ENCODE data around the gene MAFF.

MAFF gene

GRCh38 chr22:38257181-38257580, 55.4 kb downstream of the MAFF start:
- no peak overlapping the region for H2BK5ac ChIP-seq (ENCODE audit: low read depth, low read length, poor library complexity)
- no peaks in the 10 kb centered on the region for H3K9me3 ChIP-seq (ENCODE audit: insufficient read depth, low read depth, low read length)
- peak in 1 of 2 donors; percentile 58 for DNase-seq
- no peaks in the 10 kb centered on the region for H3K27me3 ChIP-seq (ENCODE audit: insufficient read depth, low read length)
- H3K4me1 ChIP-seq (ENCODE audit: control insufficient read depth in 1 of 2, insufficient read depth in 2 of 2, low read length in 2 of 2): peaks cover 0 to 8% of the 10 kb centered on the region in 2 experiments
- H2AFZ ChIP-seq (ENCODE audit: insufficient read depth, low read length, poor library complexity): no peak overlapping the region
- H3K14ac ChIP-seq (ENCODE audit: low read length): no peak overlapping the region
- no peak overlapping the region for H2AK5ac ChIP-seq (ENCODE audit: low read length)
- no peaks in the 10 kb centered on the region for H3K36me3 ChIP-seq (ENCODE audit: control insufficient read depth in 1 of 2, insufficient read depth in 2 of 2, low read length in 2 of 2)
- H3K79me1 ChIP-seq (ENCODE audit: low read length): no peaks in the 10 kb centered on the region
- no peak overlapping the region for H3K4ac ChIP-seq (ENCODE audit: low read depth, low read length)
- no CpG with 5 or more reads among the region's 14 CpGs for WGBS (ENCODE audit: extremely low coverage, insufficient coverage, insufficient read length)
- H4K91ac ChIP-seq (ENCODE audit: low read depth, low read length): no peak overlapping the region
- no peak overlapping the region for H2BK120ac ChIP-seq (ENCODE audit: insufficient read depth, low read length, poor library complexity)
- no peak overlapping the region for H3K4me3 ChIP-seq (ENCODE audit: low read depth, low read length)
- H3K79me2 ChIP-seq (ENCODE audit: control insufficient read depth, insufficient read depth, low read length, poor library complexity): no peaks in the 10 kb centered on the region
- H2BK12ac ChIP-seq (ENCODE audit: low read length): no peak overlapping the region
- H4K8ac ChIP-seq (ENCODE audit: low read depth, low read length): no peak overlapping the region
- no peak overlapping the region for H3K4me2 ChIP-seq (ENCODE audit: low read length)
- H3K18ac ChIP-seq (ENCODE audit: low read length): no peak overlapping the region
- H3K27ac ChIP-seq (ENCODE audit: low read depth, low read length): no peak overlapping the region
- H3K23ac ChIP-seq (ENCODE audit: low read length): no peak overlapping the region
- H3K9ac ChIP-seq (ENCODE audit: low read length): no peak overlapping the region
- no peak overlapping the region for H4K12ac ChIP-seq (ENCODE audit: low read depth, low read length)

GRCh38 chr22:38257650-38258250, 56.0 kb downstream of the MAFF start:
- Histone ChIP-seq H2BK120ac (ENCODE audit: insufficient read depth, low read length, poor library complexity) (no peak overlapping the region), H4K91ac (ENCODE audit: low read depth, low read length) (no peak overlapping the region), H3K27ac (ENCODE audit: low read depth, low read length) (no peak overlapping the region), H3K18ac (ENCODE audit: low read length) (peak overlapping the region; percentile 29), H2AK5ac (ENCODE audit: low read length) (no peak overlapping the region), H2BK12ac (ENCODE audit: low read length) (no peak overlapping the region), H3K36me3 (ENCODE audit: control insufficient read depth in 1 of 2, insufficient read depth in 2 of 2, low read length in 2 of 2) (no peaks in the 10 kb centered on the region), H3K9me3 (ENCODE audit: insufficient read depth, low read depth, low read length) (no peaks in the 10 kb centered on the region), H3K9ac (ENCODE audit: low read length) (no peak overlapping the region), H3K14ac (ENCODE audit: low read length) (no peak overlapping the region), H2AFZ (ENCODE audit: insufficient read depth, low read length, poor library complexity) (peak overlapping the region; percentile 6), H4K8ac (ENCODE audit: low read depth, low read length) (no peak overlapping the region), H4K12ac (ENCODE audit: low read depth, low read length) (no peak overlapping the region), H3K23ac (ENCODE audit: low read length) (no peak overlapping the region), H2BK5ac (ENCODE audit: low read depth, low read length, poor library complexity) (no peak overlapping the region), H3K4me1 (ENCODE audit: control insufficient read depth in 1 of 2, insufficient read depth in 2 of 2, low read length in 2 of 2) (peaks cover 0 to 8% of the 10 kb centered on the region in 2 experiments), H3K4me3 (ENCODE audit: low read depth, low read length) (no peak overlapping the region), H3K79me2 (ENCODE audit: control insufficient read depth, insufficient read depth, low read length, poor library complexity) (no peaks in the 10 kb centered on the region), H3K4ac (ENCODE audit: low read depth, low read length) (no peak overlapping the region), H3K27me3 (ENCODE audit: insufficient read depth, low read length) (no peaks in the 10 kb centered on the region), H3K79me1 (ENCODE audit: low read length) (no peaks in the 10 kb centered on the region), H3K4me2 (ENCODE audit: low read length) (no peak overlapping the region)
- WGBS (ENCODE audit: extremely low coverage, insufficient coverage, insufficient read length): no CpG with 5 or more reads among the region's 4 CpGs
- peak in 1 of 2 donors; percentile 16 for DNase-seq

DNA sequence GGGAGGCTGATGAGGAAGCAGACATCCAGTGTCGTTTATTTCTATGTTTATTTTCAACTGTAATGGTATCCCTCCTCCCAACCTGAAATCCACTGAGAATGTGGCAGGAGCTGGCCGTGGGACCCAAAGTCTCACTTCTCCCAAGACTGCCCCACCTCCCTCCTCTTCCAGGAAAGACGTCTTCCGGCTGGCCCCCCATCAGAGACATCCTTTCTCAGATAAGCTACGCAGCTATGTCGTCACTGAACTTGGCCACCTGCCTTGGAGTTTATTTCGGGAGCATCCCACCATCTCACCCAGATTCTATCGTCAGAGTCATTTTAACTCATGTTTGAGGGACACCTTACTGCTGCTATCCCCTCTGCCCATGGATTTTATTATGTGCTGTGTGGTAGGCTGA, 57.1 kb downstream of the MAFF start:
- no peak overlapping the region for H2BK5ac ChIP-seq (ENCODE audit: low read depth, low read length, poor library complexity)
- no peak overlapping the region for H4K12ac ChIP-seq (ENCODE audit: low read depth, low read length)
- H3K9me3 ChIP-seq (ENCODE audit: insufficient read depth, low read depth, low read length): no peaks in the 10 kb centered on the region
- H3K36me3 ChIP-seq (ENCODE audit: control insufficient read depth in 1 of 2, insufficient read depth in 2 of 2, low read length in 2 of 2): peaks cover 3 to 5% of the 10 kb centered on the region in 2 experiments
- no peak overlapping the region for H4K8ac ChIP-seq (ENCODE audit: low read depth, low read length)
- H3K18ac ChIP-seq (ENCODE audit: low read length): no peak overlapping the region
- no peak overlapping the region for H3K9ac ChIP-seq (ENCODE audit: low read length)
- peaks cover 0 to 8% of the 10 kb centered on the region in 2 experiments for H3K4me1 ChIP-seq (ENCODE audit: control insufficient read depth in 1 of 2, insufficient read depth in 2 of 2, low read length in 2 of 2)
- no peak overlapping the region for H2AFZ ChIP-seq (ENCODE audit: insufficient read depth, low read length, poor library complexity)
- no peak overlapping the region for H2AK5ac ChIP-seq (ENCODE audit: low read length)
- H3K4ac ChIP-seq (ENCODE audit: low read depth, low read length): no peak overlapping the region
- H2BK12ac ChIP-seq (ENCODE audit: low read length): no peak overlapping the region
- H3K79me2 ChIP-seq (ENCODE audit: control insufficient read depth, insufficient read depth, low read length, poor library complexity): no peaks in the 10 kb centered on the region
- DNase-seq: no peak
- H3K79me1 ChIP-seq (ENCODE audit: low read length): no peaks in the 10 kb centered on the region
- H3K23ac ChIP-seq (ENCODE audit: low read length): no peak overlapping the region
- WGBS (ENCODE audit: extremely low coverage, insufficient coverage, insufficient read length): no CpG with 5 or more reads among the region's 8 CpGs
- no peak overlapping the region for H3K14ac ChIP-seq (ENCODE audit: low read length)
- H4K91ac ChIP-seq (ENCODE audit: low read depth, low read length): no peak overlapping the region
- no peak overlapping the region for H2BK120ac ChIP-seq (ENCODE audit: insufficient read depth, low read length, poor library complexity)
- H3K4me3 ChIP-seq (ENCODE audit: low read depth, low read length): no peak overlapping the region
- no peak overlapping the region for H3K4me2 ChIP-seq (ENCODE audit: low read length)
- H3K27ac ChIP-seq (ENCODE audit: low read depth, low read length): no peak overlapping the region
- H3K27me3 ChIP-seq (ENCODE audit: insufficient read depth, low read length): no peaks in the 10 kb centered on the region

GRCh38 chr22:38259370-38259769, 57.6 kb downstream of the MAFF start:
- Histone ChIP-seq H3K79me2 (ENCODE audit: control insufficient read depth, insufficient read depth, low read length, poor library complexity) (no peaks in the 10 kb centered on the region), H4K8ac (ENCODE audit: low read depth, low read length) (no peak overlapping the region), H3K27ac (ENCODE audit: low read depth, low read length) (no peak overlapping the region), H2BK120ac (ENCODE audit: insufficient read depth, low read length, poor library complexity) (no peak overlapping the region), H3K4ac (ENCODE audit: low read depth, low read length) (no peak overlapping the region), H3K23ac (ENCODE audit: low read length) (no peak overlapping the region), H4K91ac (ENCODE audit: low read depth, low read length) (no peak overlapping the region), H3K14ac (ENCODE audit: low read length) (no peak overlapping the region), H2BK12ac (ENCODE audit: low read length) (no peak overlapping the region), H3K79me1 (ENCODE audit: low read length) (no peaks in the 10 kb centered on the region), H3K4me1 (ENCODE audit: control insufficient read depth in 1 of 2, insufficient read depth in 2 of 2, low read length in 2 of 2) (peaks cover 0 to 8% of the 10 kb centered on the region in 2 experiments), H2AK5ac (ENCODE audit: low read length) (no peak overlapping the region), H3K9me3 (ENCODE audit: insufficient read depth, low read depth, low read length) (no peaks in the 10 kb centered on the region), H3K36me3 (ENCODE audit: control insufficient read depth in 1 of 2, insufficient read depth in 2 of 2, low read length in 2 of 2) (peaks cover 6 to 10% of the 10 kb centered on the region in 2 experiments), H4K12ac (ENCODE audit: low read depth, low read length) (no peak overlapping the region), H2BK5ac (ENCODE audit: low read depth, low read length, poor library complexity) (no peak overlapping the region), H3K18ac (ENCODE audit: low read length) (no peak overlapping the region), H2AFZ (ENCODE audit: insufficient read depth, low read length, poor library complexity) (no peak overlapping the region), H3K4me3 (ENCODE audit: low read depth, low read length) (no peak overlapping the region), H3K9ac (ENCODE audit: low read length) (no peak overlapping the region), H3K4me2 (ENCODE audit: low read length) (no peak overlapping the region), H3K27me3 (ENCODE audit: insufficient read depth, low read length) (no peaks in the 10 kb centered on the region)
- DNase-seq: no peak
- WGBS (ENCODE audit: extremely low coverage, insufficient coverage, insufficient read length): no CpG with 5 or more reads among the region's 8 CpGs
